Peyer's patch (tissue), 4 donors: ENCODE results near the gene MTMR3. TPM values are rescaled to one million over a fixed set of nuclear protein-coding genes. Genes with fewer than 3 reads are reported as not detected.

ENCODE experiments used
- DNase-seq, 3 donors: peaks; one replicate each; pipeline ENCODE4 v3.0.0-alpha.2; 2017 to 2019
- H3K27ac ChIP-seq, 4 donors: fragments of 200-600 bp; sonication (generic); one replicate each; pipeline ENCODE4 v1.5.1; 2016 to 2019
- H3K27me3 ChIP-seq, 2 donors: fragments of 200-600 bp; sonication (generic); one replicate each; pipeline ENCODE4 v1.5.1; 2019
- H3K36me3 ChIP-seq, 3 donors: fragments of 200-600 bp; sonication (generic); one replicate each; pipeline ENCODE4 v1.5.1; 2016 to 2019
- H3K4me1 ChIP-seq, 4 donors: fragments of 200-600 bp; sonication (generic); one replicate each; pipeline ENCODE4 v1.5.1; 2016 to 2019
- H3K4me3 ChIP-seq, 4 donors: fragments of 200-600 bp; sonication (generic); 1 replicate in 3 of 4; 2 replicates in 1 of 4; pipeline ENCODE4 v1.5.1; 2016 to 2019; ENCODE audit warnings: mild to moderate bottlenecking in 1 of 4
- H3K9me3 ChIP-seq, 4 donors: fragments of 200-600 bp; sonication (generic); one replicate each; pipeline ENCODE4 v1.5.1; 2016 to 2019; ENCODE audit warnings: mild to moderate bottlenecking in 1 of 4
- POLR2A ChIP-seq, 2 donors: fragments of 450-650 bp; IDR thresholded peaks; one replicate each; pipeline ENCODE4 v1.5.1; 2017; ENCODE audit warnings: antibody characterized with exemption in 2 of 2, mild to moderate bottlenecking in 2 of 2, moderate library complexity in 2 of 2
- total RNA-seq, 4 donors: library from RNA; depleted of rRNA; stranded (reverse); fragments of >200 nt; gene quantifications; one replicate each; pipeline ENCODE4 v1.1.0, GENCODE V29; 2016
- TF ChIP-seq, protein P1 (sequence below), 6 experiments: fragments of 450-650 bp in 4 of 6; fragments of 200-600 bp in 2 of 6; sonication (generic) in 1 of 6; IDR thresholded peaks; one replicate each; pipeline ENCODE4 v1.5.1; 2017 to 2019; ENCODE audit warnings: antibody characterized with exemption in 6 of 6, mild to moderate bottlenecking in 3 of 6, moderate library complexity in 1 of 6

Gene MTMR3
- total RNA-seq, 4 donors from 2014 or later = 49.4 to 97.8 (median 84.0) TPM

DNA sequence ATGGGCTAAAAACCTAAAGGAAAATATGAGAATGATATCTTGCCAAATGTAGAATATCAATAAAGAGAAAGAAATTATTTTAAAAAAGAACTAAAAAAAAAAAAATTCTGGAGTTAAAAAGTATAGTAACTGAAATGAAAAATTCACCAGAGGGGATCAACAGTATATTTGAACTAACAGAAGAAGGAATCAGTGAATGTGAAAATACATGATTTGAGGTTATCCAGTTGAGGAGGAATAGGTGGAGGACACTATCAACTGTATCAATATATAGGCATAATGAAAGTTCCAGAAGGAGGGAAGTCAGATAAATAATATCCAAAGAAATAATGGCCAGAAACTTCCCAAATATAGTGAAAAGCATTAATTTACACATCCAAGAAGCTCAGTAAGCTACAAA lies 181.2 kb downstream of the MTMR3 start:
- Histone ChIP-seq H3K4me3 (no peak overlapping the region), H3K27me3 (no peaks in the 10 kb centered on the region), H3K4me1 (peaks cover 0 to 4% (median 0%) of the 10 kb centered on the region in 4 donors), H3K27ac (no peak overlapping the region), H3K36me3 (no peaks in the 10 kb centered on the region), H3K9me3 (peaks cover 0 to 5% (median 0%) of the 10 kb centered on the region in 4 donors)
- no peak for DNase-seq
- TF ChIP-seq, protein P1, sequence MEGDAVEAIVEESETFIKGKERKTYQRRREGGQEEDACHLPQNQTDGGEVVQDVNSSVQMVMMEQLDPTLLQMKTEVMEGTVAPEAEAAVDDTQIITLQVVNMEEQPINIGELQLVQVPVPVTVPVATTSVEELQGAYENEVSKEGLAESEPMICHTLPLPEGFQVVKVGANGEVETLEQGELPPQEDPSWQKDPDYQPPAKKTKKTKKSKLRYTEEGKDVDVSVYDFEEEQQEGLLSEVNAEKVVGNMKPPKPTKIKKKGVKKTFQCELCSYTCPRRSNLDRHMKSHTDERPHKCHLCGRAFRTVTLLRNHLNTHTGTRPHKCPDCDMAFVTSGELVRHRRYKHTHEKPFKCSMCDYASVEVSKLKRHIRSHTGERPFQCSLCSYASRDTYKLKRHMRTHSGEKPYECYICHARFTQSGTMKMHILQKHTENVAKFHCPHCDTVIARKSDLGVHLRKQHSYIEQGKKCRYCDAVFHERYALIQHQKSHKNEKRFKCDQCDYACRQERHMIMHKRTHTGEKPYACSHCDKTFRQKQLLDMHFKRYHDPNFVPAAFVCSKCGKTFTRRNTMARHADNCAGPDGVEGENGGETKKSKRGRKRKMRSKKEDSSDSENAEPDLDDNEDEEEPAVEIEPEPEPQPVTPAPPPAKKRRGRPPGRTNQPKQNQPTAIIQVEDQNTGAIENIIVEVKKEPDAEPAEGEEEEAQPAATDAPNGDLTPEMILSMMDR (IDR thresholded peaks at IDR 0.05) = no peak
- no peak for TF ChIP-seq POLR2A (IDR thresholded peaks at IDR 0.05)

GRCh38 chr22:30073743-30074142 lies 190.8 kb downstream of the MTMR3 start:
- no peak for TF ChIP-seq POLR2A (IDR thresholded peaks at IDR 0.05)
- TF ChIP-seq, protein P1 (IDR thresholded peaks at IDR 0.05) = no peak
- Histone ChIP-seq H3K4me3 (no peak overlapping the region), H3K36me3 (no peaks in the 10 kb centered on the region), H3K27me3 (no peaks in the 10 kb centered on the region), H3K27ac (no peak overlapping the region), H3K4me1 (no peaks in the 10 kb centered on the region), H3K9me3 (no peaks in the 10 kb centered on the region)
- DNase-seq = no peak

DNA sequence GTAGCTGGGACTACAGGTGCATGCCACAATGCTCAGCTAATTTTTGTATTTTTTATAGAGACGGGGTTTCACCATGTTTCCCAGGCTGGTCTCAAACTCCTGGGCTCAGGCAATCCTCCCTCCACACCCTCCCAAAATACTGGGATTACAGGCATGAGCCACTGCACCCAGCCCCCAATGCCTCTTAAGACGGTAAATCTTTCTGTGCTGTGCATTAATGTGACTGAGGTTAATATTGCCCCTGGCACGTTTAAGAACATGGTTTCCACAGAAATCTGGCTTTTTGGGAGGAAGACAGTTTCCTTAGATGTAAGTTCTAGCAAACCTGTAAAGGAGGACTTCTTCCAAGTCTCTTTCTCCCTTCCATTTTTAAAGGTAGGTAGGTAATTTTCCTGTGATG lies 191.2 kb downstream of the MTMR3 start:
- TF ChIP-seq, protein P1 (IDR thresholded peaks at IDR 0.05) = no peak
- TF ChIP-seq POLR2A (IDR thresholded peaks at IDR 0.05) = no peak
- no peaks in the 10 kb centered on the region for H3K4me1 ChIP-seq
- no peak overlapping the region for H3K27ac ChIP-seq
- H3K36me3 ChIP-seq = no peaks in the 10 kb centered on the region
- H3K27me3 ChIP-seq = no peaks in the 10 kb centered on the region
- no peaks in the 10 kb centered on the region for H3K9me3 ChIP-seq
- DNase-seq = no peak
- H3K4me3 ChIP-seq = no peak overlapping the region

DNA sequence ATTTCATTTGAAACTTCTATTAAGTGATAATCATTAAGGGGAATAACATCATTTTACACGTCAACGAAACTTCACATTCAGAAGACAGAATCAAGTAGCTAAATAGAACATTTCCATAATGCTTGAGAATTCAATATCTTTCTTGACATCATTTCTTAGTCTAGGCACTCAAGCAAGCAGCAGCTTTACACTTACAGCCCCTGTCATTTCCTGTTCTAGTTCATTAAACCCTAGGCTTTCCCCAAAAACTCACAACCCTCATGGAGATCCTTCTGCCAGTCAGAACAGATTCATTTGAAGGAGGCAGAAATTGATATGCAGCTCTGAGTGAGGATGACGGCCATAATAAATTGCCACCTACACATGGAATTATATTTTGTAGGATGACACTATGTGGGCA lies 192.0 kb downstream of the MTMR3 start:
- no peaks in the 10 kb centered on the region for H3K9me3 ChIP-seq
- H3K4me3 ChIP-seq = no peak overlapping the region
- no peaks in the 10 kb centered on the region for H3K4me1 ChIP-seq
- no peak overlapping the region for H3K27ac ChIP-seq
- no peaks in the 10 kb centered on the region for H3K36me3 ChIP-seq
- no peaks in the 10 kb centered on the region for H3K27me3 ChIP-seq
- TF ChIP-seq, protein P1 (IDR thresholded peaks at IDR 0.05) = no peak
- no peak for TF ChIP-seq POLR2A (IDR thresholded peaks at IDR 0.05)
- DNase-seq = no peak

DNA sequence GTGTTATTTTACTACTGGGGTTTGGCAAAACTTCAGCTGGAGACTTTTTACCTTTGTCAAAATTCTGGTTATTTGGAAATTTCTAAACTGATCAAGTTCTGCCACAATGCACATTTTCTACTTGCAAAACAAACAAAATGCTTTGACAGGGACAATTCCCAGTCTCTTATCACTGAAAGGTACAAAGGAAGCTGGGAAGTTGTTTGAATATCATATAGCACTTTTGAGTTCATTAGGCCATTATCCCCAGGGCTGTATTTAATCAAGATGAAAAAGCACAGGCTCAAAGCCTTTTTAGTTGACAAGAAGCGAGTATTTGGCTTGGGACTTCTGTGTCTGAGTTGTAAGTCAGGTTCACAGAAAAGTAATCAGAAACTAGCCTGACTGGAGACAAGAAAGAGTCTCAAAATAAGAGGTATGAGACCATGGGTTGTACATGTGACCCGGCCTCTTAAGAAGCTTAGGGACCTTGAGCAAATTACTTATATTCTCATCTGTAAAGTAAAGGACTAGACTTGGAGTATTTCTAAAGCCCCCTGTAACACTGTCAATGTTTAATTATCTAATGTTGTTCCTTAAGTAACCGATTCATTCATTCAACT lies 194.4 kb downstream of the MTMR3 start:
- Histone ChIP-seq H3K27me3 (no peaks in the 10 kb centered on the region), H3K4me3 (no peak overlapping the region), H3K9me3 (no peaks in the 10 kb centered on the region), H3K27ac (no peak overlapping the region), H3K36me3 (no peaks in the 10 kb centered on the region), H3K4me1 (no peaks in the 10 kb centered on the region)
- TF ChIP-seq, protein P1 (IDR thresholded peaks at IDR 0.05) = no peak
- TF ChIP-seq POLR2A (IDR thresholded peaks at IDR 0.05) = no peak
- no peak for DNase-seq
